Daoy (cell line): Measurements from ENCODE around the gene NDFIP1. TPM values are rescaled to one million over a fixed set of nuclear protein-coding genes. Genes with fewer than 3 reads are reported as not detected.
"Not testable (repeated sequence)": the region's sequence is repeated elsewhere in the genome, so short reads cannot be mapped to it uniquely, and the experiment has no call there.

Experiments used
- DNase-seq: peaks from one replicate; pipeline ENCODE4 v3.0.0-alpha.2; 2015; ENCODE audit warnings: low read depth
- total RNA-seq: library from RNA; depleted of rRNA; stranded (reverse); fragments of >200 nt; shearing (Covaris generic); gene quantifications from 2 replicates; pipeline ENCODE4 v1.2.3, GENCODE V29; 2014

The NDFIP1 gene
- total RNA-seq, 1 experiment from 2014 or later = 31.8 TPM

DNA sequence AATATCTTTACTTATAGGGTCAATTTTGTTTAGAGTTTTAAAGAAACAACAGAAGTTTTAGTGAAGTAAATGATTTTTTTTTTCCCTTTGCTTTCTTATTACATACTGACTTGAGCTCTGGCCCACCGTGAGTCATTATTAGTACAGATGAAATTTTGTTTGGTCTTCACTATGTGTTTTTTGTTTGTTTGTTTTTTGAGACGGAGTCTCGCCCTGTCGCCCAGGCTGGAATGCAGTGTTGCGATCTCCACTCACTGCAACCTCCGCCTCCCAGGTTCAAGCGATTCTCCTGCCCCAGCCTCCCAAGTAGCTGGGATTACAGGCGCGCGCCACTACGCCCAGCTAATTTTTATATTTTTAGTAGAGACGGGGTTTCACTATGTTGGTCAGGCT is 45.9 kb downstream of the NDFIP1 start:
- DNase-seq = not testable (repeated sequence)

DNA sequence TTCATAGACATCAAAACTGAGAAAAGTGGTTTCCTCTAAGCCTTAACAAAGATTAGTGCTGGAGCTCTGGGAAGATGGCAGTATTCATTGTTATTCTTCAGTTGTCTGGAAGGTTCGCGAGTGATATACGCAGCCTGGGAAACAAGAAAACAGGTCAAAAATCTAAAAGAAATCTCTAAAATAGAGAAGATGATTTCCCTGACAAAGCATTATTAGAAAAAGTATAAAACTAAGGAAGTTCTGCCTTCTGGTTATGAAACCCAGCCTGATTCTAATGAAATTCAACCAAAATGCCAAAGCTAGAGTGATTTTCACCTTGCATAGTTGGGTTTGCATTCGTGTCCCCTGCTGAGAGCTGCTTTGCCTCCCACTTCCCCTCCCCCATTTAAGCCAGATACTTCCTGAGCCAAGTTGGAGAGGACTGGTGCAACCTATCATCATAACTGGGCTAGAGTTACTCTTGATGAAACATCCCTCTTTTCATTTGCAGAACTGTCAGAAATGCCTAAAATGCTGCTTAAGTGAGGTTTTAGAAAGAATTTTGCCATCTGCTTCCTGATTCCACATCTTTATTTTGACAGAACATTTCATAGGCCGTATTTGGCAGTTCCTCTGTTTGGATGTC is 48.4 kb downstream of the NDFIP1 start:
- DNase-seq = no peak

DNA sequence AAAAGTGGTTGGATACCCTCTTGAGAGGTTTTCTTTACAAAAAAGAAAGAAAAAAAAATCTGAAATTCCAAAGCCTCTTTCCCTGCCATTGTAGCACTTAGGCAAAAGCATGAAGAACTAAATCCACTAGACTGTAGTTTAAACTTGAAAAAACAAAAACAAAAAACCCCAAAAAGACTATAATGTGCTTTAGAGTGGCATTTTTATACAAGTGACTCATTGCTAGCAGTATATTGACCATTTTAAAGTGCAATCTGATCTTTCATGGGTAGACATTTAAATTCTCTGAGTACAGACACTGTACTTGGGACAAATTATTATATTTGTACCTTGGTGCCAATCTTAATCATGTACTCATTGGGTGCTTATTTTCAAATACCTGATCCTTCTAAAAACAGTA is 50.8 kb downstream of the NDFIP1 start:
- DNase-seq = no peak

DNA sequence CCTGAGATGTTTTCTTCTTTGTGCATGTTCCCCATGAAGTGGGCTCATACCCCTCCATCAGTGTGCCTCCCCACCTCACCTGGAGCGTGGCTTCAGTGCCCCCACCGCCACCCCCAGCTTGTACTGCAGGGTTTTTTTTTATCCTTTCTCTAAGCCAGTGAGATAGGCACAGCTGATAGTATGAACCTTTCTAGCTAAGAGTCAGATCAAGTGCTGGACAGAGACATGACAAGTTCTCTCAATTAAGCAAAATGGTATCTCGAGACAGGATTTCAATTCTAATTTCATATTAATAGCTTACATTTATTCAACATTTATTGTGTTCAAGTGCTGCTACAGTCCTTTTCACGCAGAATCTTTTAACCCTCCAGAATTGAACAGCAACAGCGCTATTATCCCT is 55.7 kb downstream of the NDFIP1 start:
- DNase-seq = no peak

DNA sequence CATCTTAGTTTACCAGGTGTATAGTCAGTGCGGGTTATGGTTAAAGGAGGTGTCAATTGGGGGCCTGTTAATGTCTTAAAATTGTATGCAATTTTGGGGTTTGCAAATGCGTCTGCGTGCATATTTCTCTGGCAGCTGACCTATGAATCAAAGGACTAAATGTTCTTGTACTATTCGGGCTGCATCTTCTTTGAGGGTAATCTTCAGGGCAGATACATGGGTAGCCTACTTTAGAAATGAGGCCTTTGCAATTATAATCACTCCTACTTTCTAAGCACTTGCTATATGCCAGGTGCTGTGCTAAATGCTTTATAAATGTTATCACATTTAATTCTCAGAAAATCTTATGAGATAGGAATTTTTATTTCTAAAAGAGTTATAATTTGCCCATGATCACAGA is 58.2 kb downstream of the NDFIP1 start:
- no peak for DNase-seq

DNA sequence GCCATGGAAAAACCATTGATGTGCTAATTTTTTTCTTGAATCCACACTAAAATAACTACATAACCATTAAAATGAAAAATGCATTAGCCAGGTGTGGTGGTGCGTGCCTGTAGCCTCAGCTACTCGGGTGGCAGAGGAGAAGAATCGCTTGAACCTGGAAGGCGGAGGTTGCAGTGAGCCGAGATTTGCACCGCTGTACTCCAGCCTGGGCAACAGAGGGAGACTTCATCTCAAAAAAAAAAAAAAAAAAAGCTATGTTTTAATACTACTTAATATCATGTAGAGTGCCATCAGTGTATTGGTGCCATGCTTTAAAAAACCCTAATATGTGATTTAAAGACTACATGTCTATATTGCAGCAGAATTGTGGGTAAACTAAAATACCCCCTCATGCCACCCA is 58.9 kb downstream of the NDFIP1 start:
- no peak for DNase-seq

DNA sequence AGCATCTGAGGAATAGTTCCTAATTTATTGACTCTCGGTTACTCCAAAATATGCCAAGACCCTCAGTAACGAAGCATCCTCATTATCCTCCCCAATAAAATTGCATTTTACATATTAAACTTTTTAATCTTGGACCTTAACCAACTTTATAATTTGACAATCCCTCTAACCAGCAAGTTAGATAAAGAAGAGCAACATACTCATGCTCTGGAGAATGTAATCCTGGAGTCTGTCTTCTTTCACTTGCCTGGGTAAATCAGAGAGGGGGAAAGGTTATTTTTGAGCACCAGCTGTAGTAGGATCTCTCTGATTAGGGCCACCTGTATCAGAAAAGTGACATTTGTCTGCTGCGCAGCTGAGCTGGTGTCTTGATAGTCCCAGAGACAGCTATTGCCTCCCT is 59.8 kb downstream of the NDFIP1 start:
- no peak for DNase-seq

DNA sequence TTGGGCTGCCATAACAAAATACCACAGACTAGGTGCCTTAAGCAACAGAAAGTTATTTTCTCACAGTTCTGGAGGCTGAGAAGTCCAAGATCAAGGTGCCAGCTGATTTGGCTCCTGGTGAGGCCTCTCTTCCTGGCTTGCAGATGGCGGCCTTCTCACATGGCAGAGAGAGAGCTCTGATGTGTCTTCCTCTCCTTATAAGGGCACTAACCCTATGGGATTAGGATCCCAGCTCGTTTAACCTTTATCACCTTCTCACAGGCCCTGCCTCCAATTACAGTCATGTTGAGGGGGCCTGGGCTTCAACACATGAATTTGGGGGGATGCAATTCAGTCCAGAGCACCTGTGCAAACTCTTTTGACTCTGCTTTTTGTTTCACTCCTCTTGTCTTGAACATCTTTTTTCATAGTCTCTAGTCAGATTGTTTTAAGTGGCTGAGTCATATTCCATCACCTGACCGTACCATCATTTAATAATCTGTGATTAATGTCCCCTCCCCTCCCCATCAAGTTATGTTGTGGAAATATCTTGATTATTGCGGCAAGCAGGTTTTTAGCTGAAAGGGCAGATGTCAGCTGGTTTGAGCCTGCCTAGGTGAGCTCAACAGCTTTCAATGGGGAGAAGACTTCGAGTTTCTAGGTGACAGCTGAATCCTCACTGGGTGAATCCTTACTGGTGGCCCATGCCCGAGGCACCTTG is 61.8 kb downstream of the NDFIP1 start:
- DNase-seq = no peak

DNA sequence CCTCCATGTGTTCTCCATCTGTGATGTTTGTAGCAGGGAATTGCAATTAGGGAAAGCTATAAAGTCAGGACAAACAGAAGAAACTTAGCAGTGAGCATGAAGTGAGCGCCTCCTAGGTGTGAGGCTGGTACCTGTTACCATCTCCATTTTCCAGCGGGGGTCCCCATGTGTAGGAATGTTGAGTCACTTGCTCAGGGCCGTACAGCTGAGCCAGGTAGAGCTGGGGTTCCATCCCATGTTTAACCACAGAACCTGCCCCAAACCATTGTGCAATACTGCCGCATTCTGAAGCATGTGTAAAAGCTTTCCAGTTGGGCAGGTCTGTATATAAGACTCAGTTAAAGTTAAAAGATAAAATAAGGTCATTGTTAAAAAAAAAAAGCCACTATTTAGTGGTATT is 62.7 kb downstream of the NDFIP1 start:
- no peak for DNase-seq

DNA sequence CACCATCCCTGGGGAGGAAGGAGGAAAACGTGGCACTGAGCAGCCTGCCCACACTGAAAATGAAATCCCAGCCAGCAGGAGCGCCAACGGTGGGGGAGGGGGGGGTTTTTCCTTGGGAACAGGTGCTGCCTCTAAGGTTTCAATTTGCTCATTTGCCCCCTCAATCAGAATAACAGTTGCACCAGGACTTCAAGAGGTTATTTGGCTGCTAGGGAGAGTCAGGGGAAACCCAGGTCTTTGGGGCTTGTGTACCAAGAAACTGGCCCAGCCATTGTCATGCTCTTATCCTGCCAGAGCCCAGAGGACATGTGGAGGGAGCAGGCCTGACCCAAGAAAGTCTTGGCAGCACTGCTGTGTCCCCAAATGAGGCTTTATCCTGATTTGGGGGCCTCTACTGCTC is 66.5 kb downstream of the NDFIP1 start:
- no peak for DNase-seq

DNA sequence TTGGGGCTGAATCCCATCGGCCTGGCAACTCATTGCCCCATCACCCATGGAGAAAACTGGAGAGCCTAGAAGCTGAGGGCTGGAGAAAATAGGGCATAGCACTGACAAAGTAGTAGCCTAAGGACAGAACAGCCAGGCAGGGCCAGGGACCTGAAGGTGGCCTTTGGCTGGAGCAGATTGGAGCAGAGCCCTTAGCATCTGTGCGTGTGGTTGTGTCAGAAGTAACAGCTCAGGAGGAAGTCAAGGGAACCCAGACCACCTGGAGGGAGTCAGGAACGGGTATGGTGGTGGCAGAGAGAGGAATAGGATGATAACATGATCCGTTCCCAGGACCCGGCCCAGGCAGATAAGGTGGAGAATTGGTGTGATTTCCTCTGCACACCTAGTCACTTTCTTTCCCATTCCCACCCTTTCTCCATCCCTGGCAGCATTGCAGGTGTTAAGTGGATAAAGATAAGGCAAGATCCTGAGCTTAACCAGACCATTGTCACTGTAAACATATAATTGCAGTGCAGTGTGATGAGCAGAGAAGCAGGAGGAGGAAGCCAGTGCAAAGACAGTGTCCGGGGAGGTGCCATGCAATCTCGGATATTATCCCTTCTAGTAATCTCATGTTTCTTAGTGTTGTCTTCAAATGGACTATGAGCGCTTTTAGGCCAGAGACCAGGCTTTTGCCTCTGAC is 67.0 kb downstream of the NDFIP1 start:
- no peak for DNase-seq

DNA sequence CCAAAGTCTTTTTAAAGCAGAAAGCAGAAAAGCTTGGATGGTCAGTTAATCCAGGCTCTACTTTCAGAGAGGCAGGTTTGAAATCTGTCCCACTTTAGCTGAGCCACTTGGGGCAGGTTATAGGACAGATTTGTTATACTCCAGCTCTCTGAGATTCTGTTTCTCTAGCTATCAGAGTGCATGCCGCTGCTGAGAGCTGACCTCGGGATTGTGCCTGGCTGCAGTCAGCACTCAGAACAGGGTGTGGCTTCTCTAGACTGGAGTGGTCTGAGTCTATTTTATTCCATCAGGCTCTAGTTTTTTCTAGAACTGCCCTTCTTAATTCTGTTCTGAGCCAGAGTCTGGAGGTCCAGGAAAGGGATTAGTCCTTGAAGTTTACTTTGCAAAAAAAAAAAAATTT is 67.7 kb downstream of the NDFIP1 start:
- no peak for DNase-seq

DNA sequence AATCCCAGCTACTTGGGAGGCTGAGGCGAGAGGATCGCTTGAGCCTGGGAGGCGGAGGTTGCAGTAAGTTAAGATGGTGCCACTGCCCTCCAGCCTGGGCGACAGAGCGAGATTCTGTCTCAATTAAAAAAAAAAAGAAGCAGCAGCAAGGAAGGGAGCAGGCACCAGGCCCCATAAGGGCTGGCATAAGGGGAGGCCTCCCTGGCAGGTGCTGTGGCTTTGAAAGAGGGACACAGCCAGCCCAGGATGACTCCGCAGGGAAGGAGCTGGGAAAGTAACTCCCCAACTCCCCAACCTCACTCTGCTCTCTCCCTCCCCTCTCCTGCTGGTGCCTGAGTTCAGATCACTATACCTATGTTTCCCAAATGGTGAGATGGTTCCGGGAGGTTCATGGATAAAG is 70.1 kb downstream of the NDFIP1 start:
- DNase-seq = no peak

DNA sequence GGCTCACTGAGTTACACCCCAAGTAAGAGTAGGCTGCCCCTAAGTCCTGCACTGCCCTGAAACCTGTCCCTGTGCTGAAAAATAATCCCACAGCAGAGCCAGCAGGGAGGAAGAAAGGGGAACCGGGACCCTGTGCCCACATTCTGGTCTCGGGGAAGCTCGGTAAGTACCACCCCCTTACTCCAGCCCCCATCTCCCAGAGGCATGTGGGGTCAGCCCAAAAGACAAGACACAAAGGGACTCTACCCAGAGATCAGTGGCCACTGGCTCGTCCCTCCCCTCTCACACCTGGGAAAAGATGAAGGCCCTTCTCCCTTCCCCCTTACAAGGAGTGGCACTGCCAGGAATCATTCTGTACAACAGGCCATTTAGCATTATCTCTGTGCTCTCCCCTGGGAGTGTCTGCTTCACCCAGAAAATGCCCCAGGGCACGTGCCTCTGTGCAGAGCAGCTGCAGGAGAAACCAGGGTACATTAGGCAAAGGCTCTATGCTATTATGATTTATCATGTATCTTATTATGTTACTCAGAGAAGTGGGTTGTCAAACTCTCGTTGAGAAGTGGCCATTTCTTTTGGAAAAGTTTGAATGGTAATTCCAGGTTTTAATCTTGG is 71.3 kb downstream of the NDFIP1 start:
- DNase-seq = no peak

DNA sequence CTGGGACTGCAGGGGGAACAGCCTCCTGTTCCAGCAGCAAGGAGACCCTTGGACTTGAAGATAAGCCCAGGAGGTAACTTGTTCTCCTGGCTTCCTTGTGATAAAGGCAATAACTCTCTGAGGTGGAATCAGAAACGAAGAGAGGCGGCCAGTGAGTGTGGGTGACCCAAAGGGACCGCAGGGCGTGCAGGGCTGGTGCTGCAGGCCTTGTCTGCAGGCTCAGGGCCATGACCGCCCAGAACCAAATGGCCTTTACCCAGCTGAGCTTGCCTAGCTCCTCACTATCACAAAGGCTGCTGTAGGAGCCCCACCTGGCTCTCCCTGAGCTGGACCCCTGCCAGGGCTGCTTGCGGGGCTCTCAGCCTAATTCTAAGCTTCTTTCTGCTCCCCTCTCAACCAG is 72.5 kb downstream of the NDFIP1 start:
- no peak for DNase-seq

DNA sequence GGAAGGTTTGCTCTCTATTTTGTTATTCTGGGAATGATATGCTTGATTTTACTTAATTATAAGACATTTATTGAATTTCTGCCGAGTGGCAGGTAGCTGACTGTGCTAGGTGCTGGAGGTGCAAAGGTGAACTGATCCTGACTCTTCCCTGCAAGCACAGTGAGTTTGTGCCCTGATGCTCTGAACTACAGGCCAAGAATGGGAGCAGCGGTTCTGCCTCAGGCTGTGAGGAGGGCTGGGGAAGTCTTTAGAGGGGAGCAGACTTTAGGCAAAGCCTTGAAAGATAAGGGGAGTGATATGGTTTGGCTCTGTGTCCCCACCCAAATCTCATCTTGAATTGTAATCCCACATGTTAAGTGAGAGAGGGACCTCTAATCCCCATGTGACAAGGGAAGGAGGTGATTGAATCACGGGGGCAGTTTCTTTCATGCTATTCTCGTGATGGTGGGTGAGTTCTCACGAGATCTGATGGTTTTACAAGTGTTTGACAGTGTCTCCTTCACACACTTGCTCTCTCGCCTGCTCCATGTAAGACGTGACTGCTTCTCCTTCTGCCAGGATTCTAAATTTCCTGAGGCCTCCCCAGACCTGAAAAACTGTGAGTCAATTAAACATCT is 73.1 kb downstream of the NDFIP1 start:
- no peak for DNase-seq

DNA sequence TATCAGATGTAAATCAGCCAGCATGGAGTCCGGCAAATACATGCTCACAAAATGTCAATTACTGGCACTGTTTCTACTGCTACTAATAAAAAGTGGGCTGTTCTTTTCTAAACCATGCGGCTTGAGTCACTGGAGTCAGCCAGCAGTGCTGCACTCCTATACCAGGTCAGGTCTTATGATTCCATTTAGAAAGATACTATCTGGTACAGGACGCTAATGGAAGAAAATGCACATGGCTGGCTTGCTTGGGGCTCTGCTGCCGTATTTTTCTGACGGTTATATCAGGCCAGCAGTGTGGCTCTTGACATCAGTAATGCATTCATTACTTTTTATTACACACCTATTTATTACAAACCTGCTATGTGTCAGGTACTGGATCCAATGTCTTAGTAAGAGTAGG is 74.3 kb downstream of the NDFIP1 start:
- DNase-seq = no peak

DNA sequence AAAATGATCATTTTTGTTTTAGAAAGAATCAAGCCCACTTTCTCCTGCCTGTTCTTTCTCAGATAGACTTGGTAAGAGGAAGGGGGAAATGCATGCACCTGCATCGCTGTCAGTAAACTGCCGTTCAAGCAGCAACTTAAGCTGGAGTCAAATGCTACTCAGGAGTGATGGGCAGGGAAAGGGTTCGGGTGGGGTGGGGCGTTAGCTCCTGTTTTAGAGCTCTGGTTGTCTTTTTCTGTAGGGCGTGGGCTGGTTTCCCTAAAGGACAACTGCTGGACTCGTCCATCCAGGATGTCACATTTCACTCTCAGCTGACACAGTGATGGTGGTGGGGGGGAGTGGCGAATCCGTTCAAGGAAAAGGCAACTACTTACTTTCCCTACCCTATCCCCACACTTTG is 75.0 kb downstream of the NDFIP1 start:
- no peak for DNase-seq

DNA sequence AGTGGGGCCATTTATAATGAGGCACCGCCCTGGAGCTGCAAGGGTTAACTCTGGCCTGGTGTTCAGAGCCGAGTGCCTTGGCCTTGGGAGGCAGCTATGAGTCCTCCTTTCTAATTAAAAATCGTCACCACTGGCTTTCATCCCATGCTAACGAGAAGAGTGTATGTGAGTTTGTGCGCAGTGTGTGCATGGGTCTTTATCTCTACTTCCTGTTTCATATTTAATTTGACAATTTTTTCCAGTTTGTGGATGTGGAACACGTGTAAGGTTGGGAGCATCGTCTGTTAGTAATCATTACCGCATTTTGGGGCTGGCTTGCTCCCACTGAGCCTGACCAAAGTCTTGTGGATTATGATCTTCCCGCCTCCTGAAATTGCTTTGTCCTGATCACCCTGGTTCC is 76.4 kb downstream of the NDFIP1 start:
- DNase-seq = no peak

DNA sequence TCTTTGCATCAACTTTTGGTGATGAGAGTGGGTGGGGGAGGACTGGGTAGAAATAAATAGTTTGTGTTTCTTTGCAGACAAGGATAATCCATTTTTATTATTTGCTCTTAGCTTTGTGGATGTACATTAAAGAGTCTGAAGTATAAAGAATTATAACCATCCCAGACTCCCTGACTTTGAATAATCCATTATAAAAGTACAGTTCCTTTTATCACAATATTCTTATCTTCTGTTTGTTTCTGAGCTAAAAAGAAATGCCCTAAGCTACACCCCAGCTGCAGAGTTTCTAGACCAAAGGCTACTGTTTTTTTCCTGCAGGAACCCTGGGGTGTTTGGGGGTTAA is 77.9 kb downstream of the NDFIP1 start:
- no peak for DNase-seq

DNA sequence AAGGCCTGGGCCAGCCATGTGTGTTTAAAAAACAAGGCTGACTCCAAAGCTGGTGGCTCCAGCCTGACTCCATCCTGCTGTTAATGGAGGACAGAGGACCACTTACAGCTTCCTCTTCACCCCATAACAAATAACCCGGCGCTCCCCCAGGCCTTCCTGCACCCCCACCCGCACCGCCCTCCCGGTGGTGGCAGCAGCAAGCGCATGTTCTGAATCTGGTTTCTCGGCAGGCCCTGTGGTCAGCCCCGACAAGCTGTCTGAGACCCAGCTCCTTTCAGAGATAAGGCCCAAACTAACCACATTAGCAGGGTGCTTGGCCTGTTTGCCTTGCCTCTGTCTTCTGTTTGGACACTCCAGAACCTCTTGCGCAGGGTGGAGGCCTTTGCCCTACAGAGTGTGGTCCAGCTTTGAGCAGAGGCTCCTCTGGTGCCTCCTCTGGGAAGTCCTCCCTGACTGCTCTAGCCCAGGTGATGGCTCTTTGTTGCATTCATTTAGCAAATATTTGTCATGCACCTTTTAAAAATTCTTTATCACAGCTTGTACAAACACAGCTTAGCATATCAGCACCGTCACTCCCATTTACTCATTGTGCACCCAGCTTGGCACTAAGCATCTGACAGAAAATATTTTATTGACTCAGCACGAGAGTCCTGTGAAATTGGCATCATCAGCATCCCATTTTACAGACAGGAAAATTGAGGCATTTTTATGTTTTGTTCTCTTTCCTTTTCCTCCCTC is 78.4 kb downstream of the NDFIP1 start:
- DNase-seq = no peak

DNA sequence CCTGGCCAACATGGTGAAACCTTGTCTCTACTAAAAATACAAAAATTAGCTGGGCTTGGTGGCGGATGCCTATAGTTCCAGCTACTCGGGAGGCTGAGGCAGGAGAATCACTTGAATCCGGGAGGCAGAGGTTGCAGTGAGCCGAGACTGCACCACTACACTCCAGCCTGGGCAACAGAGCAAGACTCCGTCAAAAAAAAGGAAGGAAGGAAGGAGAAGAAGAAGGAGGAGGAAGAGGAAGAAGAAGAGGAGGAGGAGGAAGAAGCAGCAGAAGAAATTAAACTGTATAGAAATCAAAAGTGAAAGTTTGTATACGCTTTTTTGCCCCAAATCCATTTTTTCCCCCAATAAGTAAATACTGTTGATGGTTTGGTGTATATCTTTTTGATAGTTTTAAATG is 80.1 kb downstream of the NDFIP1 start:
- DNase-seq = not testable (repeated sequence)
